HG03196 (cell line): ENCODE results near the gene HLF.

ENCODE experiments used
- ATAC-seq: cut with Tn5 transposase; IDR thresholded peaks from one replicate; pipeline ENCODE4 v1.9.1; 2021; ENCODE audit not compliant: unreplicated experiment

HLF gene

DNA sequence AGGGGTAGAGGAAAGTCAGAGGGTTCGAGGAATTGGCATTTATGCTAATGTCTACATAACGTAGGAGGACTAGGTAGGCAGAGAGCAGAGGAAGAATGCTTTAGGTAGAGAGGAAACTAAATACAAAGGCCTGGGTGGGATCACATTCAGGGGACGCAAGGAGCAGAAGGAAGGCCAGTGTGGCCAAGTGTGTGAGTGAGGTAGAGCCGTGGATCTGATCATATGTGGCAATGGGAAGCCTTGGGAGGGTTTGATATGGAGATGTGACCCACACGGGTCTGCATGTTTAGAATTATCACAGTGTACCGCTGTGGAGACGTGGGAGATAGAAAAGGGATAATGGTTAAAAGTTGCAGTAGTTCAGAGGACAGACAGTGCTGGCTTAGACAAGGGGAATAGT, 43.1 kb downstream of the HLF start:
- ATAC-seq, result no peak

DNA sequence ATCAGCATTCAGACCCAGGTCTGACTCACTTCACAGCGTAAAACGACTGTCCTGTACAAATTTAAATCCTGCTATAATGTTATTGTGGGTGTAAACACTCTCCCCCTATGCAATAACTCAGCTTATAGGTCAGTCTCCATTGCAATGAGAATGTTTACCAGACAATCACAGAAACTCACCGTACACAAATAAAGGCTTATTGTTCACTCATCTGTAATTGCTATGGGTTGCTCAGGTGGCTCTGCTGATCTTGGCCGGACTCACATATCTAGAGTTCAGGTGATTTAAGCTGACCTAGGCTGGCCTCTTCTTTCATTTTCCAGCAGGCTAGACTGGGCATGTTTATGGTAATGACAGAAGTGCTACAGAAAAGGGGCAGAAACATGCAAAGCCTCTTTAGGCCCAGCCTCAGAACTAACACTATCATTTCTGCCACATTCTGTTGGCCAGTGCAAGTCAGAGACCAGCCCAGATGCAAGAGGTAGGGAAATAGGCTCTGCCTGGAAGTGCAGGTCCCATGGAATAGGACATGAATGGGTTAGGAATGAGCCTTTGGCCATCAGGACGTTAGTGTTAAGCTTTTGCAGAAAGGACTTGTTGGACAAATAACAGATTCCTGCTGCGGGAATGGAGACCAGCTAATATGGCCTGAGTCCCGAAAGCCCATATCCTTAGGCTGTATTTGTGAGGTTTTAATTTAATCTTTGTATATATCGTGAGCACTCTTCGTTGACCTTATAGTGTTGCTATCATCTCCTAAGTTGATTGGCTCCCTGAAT, 44.0 kb downstream of the HLF start:
- no peak for ATAC-seq

DNA sequence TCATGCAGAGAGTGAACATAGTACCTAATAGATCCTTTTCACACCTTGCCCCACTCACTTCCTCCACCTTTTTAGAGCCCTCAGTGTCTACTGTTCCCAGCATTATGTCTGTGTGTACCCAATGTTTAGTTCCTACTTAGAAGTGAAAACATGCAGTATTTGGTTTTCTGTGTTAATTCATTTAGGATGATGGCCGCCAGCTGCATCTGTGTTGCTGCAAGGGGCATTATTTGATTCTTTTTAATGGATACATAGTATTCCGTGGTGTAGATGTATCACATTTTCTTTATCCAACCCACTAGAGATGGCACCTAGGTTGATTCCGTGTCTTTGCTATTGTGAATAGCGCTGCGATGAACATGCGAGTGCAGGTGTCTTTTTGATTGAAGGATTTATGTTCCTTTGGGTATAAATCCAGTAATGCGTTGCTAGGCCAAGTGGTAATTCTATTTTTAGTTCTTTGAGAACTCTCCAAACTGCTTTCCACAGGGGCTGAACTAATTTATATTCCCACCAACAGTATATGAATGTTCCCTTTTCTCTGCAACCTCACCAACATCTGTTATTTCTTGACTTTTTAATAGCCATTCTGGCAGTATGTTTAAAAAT, 47.1 kb downstream of the HLF start:
- ATAC-seq, result no peak

DNA sequence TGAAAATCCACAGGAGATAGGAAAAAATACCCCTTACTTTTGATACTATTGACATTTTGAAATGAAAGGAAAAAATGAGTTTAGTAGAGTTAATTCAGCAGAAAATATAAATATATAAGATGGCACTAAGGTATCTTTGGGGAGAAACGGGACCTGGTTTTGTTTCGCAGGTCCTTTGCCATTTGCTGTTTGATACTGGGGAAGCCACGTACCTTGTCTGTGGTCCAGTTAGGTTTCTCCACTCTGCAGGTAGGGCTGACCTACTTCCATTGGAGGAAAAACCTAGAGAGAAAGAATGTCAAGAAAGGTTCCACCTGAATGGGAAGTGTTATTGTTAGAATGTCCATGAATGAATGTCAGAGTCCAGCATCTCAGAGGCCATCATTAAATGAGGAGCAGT, 48.1 kb downstream of the HLF start:
- no peak for ATAC-seq

DNA sequence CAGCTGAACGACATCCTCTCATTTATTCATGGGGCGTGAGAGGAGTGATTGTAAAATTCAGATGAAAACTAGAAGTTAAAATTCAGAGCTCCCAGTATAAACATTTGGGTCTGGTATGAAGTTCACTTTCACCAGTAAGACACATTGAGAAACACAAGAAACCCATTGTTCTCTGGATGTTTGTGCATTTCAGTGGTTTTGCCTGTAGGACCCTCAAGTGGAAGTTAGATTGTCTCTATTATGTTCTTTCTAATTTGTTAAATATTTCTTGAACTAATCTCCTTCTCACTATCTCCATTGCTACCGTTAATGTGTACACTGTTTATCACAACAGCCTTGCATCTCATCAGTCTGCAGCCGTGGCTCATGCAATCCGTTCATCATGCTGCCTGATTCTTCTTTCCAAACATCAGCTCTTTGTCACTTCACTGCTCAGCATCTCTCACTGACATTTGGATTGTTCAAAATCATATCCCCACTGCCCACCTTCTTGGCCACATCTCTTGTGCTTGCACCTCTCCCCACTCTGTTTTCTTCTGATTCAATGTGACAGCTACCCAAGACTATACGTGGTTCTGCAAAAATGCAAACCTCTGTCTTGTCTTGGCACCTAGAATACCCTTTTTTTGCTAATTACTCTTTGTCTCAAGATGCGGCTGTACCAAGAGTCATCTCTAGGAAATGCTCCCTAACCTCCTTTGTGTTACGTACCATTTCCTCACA, 49.5 kb downstream of the HLF start:
- ATAC-seq, result no peak

DNA sequence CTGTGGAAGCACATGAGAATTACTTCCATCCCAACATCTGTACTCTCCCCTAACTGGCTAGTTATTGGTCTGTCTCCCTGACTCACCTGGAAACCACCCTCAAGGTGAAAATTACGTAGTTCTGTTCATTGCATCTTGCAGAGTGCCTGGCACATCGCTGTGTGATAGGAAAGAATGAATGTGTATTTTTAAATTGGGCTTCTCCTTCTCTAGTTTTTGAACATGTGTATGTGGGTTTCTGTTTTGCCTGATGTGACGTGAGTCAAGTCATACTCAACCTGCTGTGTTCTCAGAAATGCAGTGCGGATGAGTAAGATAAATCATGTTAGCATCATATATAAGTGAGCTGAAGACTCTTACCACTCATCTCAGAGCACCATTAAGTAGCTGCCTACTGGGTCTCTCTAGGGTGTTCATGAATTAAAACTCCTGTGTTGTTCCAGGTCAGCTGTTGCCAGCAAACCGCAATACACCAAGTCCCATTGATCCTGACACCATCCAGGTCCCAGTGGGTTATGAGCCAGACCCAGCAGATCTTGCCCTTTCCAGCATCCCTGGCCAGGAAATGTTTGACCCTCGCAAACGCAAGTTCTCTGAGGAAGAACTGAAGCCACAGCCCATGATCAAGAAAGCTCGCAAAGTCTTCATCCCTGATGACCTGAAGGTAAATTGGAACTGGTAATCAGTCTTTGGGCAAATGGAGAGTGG, 50.2 kb downstream of the HLF start:
- ATAC-seq, result no peak

DNA sequence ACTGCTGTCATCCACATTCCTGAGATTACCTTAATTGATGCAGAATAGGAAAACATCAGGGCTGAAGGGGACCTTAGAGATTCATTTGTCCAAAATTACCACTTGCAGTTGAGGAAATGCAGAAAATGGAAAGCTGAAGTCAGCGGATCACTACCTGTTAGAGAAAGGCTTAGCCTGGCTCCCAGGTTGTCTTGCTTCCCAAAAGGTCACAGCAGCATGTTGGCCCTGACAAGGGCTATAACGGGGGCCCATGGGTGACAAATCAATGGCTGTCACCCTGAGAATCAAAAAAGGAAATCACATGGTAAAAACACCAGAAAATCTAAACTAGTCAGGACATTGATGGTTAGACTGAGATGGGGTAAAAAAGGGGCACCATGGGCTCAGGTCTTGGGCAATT, 51.7 kb downstream of the HLF start:
- no peak for ATAC-seq

DNA sequence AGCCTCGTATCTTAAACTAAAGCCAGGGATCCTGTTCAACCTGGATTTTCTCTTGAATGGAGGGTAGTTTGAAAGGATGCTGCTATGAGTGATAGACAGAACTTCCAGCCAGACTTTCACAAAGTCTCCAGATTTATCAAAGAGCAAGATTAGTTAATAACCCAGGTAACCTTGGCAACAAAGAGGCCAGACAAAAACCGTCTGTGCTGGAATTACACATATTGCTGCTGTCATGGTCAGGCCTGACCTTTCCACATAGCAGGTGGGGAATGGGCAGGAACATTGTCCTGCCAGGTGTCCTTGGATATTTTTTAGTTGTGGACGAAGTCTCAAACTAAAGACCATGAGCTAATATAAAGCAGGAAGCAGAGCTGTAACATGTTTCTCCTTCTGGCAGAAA, 52.5 kb downstream of the HLF start:
- ATAC-seq, result no peak

DNA sequence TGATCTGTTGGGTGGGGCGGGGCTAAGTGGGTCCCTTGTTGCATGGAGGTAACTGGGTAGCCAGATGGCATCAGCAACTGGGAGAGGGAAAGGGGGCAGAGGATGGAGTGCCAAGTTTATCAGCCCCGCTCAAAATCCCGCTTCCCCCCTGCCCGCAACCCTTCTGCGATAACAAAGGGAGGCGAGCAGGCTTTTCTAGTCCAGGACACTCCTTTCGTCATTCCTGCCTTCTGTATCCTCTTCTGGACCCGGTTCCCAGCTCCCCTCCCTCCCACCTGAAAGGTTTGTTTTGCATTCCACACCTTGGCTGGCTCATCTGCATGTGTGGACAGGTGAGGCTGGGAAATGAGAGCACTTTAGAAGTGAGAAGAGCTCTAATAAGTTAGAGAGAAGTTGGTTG, 53.3 kb downstream of the HLF start:
- ATAC-seq, result no peak

DNA sequence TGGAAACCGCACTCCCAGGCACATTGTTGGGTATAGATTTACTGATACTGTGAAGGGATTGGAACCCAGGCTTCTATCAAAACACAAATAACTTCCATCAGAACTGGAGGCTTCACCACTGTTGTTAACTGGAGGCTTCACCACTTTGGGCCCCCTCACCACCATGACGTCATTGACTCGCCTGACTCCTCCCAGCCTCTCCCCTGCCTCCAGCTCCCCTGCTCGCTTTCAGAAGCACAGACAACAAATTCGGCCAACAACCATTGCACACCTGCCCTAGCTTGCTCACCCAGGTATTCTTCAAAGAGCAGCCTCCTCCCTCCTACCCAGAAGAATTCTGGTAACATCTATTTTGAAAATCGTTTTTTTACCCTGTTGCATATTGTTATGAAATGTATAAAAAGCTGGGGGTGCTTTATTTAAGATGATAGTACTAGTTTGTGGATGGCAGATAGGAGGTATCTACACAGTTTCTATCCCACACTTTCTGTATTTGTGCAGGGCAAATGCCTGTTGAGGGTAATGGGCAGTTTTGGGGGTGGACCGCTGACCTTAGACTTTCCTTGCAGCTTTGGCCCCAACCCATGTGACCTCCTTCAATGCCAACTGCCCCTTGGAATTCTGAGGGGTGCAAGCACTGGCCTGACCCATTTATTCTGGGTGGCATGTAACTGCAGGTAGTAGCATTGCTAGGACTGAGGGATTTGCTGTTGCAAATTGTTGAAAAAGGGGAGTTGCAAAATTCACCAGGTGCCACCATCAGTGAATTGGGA, 54.1 kb downstream of the HLF start:
- no peak for ATAC-seq

DNA sequence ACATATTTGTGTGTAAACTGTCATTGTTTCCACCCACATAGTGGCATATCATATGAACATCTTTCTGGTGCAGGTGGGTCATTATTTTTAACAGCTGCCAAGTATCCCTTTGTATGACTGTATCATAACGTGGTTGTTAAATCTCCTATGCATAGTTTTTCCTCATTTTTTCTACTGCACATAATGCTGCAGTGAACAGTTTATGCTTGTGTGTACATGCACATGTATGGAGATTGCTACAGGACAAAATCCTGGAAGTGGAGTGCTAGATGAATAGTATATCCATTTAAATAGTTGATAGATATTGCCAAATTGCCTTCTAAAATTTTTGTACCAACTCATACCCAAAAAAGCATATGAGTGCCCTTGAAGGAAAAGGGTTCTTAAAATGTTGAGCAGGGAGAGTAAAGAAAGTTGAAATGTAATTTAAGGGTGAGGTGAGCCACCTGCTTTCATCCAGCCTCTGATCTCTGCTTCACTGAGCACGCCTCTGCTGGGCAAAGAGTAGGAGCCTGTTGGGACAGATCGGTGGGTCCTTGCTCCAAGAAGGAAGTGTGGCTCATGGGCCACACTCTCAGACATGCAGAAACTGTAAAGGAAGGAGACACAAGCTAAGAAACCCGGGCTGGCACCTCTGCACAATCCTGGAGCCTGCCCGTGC, 55.3 kb downstream of the HLF start:
- no peak for ATAC-seq

DNA sequence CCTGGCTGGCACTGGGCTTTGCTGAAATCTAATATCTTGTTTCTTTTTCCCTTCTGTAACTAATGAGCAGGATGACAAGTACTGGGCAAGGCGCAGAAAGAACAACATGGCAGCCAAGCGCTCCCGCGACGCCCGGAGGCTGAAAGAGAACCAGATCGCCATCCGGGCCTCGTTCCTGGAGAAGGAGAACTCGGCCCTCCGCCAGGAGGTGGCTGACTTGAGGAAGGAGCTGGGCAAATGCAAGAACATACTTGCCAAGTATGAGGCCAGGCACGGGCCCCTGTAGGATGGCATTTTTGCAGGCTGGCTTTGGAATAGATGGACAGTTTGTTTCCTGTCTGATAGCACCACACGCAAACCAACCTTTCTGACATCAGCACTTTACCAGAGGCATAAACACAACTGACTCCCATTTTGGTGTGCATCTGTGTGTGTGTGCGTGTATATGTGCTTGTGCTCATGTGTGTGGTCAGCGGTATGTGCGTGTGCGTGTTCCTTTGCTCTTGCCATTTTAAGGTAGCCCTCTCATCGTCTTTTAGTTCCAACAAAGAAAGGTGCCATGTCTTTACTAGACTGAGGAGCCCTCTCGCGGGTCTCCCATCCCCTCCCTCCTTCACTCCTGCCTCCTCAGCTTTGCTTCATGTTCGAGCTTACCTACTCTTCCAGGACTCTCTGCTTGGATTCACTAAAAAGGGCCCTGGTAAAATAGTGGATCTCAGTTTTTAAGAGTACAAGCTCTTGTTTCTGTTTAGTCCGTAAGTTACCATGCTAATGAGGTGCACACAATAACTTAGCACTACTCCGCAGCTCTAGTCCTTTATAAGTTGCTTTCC, 56.0 kb downstream of the HLF start:
- ATAC-seq, result no peak

DNA sequence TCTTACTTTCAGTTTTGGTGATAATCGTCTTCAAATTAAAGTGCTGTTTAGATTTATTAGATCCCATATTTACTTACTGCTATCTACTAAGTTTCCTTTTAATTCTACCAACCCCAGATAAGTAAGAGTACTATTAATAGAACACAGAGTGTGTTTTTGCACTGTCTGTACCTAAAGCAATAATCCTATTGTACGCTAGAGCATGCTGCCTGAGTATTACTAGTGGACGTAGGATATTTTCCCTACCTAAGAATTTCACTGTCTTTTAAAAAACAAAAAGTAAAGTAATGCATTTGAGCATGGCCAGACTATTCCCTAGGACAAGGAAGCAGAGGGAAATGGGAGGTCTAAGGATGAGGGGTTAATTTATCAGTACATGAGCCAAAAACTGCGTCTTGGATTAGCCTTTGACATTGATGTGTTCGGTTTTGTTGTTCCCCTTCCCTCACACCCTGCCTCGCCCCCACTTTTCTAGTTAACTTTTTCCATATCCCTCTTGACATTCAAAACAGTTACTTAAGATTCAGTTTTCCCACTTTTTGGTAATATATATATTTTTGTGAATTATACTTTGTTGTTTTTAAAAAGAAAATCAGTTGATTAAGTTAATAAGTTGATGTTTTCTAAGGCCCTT, 56.8 kb downstream of the HLF start:
- no peak for ATAC-seq

DNA sequence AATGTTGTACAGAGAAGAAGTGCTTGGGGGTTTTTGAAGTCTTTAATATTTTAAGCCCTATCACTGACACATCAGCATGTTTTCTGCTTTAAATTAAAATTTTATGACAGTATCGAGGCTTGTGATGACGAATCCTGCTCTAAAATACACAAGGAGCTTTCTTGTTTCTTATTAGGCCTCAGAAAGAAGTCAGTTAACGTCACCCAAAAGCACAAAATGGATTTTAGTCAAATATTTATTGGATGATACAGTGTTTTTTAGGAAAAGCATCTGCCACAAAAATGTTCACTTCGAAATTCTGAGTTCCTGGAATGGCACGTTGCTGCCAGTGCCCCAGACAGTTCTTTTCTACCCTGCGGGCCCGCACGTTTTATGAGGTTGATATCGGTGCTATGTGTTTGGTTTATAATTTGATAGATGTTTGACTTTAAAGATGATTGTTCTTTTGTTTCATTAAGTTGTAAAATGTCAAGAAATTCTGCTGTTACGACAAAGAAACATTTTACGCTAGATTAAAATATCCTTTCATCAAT, 57.8 kb downstream of the HLF start:
- no peak for ATAC-seq

DNA sequence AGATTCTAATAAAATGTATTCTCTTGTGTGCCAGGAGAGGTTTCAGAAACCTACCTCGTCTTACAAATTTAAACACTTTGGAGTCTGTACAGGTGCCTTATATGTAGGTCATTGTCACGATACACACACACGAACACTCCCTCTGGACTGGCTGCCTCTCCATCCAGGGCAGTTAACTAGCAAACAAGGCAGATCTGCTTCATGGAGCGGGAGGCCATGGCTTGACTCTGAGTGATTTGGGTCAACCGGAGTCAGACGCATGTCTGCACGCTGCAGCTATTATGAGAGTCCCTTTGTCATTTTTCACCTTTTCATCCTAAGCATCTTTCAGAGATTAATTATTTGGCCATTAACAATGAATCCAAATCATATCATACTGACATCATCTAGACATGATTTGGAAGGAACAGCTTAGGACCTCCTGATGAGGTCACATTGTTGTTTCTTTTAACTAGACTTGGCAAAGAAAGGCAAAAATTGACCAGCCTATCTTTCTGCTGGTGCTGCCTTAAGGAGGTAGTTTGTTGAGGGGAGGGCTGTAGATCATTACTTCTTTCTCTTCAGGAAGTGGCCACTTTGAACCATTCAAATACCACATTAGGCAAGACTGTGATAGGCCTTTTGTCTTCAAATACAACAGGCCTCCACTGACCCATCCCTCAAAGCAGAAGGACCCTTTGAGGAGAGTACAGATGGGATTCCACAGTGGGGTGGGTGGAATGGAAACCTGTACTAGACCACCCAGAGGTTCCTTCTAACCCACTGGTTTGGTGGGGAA, 58.9 kb downstream of the HLF start:
- no peak for ATAC-seq

DNA sequence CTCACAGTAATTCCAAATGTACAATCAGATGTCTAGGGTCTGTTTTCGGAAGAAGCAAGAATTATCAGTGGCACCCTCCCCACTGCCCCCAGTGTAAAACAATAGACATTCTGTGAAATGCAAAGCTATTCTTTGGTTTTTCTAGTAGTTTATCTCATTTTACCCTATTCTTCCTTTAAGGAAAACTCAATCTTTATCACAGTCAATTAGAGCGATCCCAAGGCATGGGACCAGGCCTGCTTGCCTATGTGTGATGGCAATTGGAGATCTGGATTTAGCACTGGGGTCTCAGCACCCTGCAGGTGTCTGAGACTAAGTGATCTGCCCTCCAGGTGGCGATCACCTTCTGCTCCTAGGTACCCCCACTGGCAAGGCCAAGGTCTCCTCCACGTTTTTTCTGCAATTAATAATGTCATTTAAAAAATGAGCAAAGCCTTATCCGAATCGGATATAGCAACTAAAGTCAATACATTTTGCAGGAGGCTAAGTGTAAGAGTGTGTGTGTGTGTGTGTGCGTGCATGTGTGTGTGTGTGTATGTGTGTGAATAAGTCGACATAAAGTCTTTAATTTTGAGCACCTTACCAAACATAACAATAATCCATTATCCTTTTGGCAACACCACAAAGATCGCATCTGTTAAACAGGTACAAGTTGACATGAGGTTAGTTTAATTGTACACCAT, 59.7 kb downstream of the HLF start:
- no peak for ATAC-seq

DNA sequence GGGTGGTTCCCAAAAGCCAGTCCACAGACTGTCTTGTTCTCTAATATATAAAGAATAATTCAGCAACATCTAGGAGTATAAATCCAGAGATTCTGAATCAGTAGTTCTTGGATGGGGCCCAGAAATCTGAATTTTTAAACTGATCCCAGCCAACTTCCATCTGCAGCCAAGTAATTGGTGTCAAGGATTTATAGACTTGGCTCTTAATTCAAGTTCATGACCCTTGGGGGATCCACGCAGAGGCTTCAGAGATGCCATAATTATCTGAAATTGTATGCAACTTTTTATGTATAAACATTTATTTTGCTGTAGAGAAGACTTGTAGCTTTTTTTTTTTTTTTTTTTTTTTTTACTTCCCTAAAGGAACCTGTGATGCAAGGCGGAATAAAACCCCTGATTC, 60.6 kb downstream of the HLF start:
- ATAC-seq, result no peak
